HepG2 (cell line): ENCODE data around the gene LNX2. TPM values are rescaled to one million over a fixed set of nuclear protein-coding genes. Genes with fewer than 3 reads are reported as not detected.

ENCODE experiments used
- ATAC-seq: fragments of 200-7000 bp; cut with Tn5 transposase; 3 replicates; pipeline ENCODE4 v1.9.1; 2020; ENCODE audit warnings: mild to moderate bottlenecking, moderate library complexity
- BruUV-seq: library from RNA; stranded (reverse); fragments of 400-500 nt; replicated peaks from 2 replicates; lab custom pipeline; 2021; lab: Mats Ljungman, UMichigan
- CTCF ChIA-PET: fragments of 300-600 bp; formaldehyde crosslinking; extraction: SDS; loops from one replicate; lab custom pipeline; 2021; ENCODE audit warnings: low total read pairs, inconsistent platforms, low intra/inter-chr PET ratio; lab: Yijun Ruan, JAX
- POLR2A ChIA-PET: fragments of 350-600 bp; sonication (Branson Sonifier 250); formaldehyde crosslinking; loops from one replicate; lab custom pipeline; 2020; ENCODE audit warnings: antibody characterized with exemption, inconsistent platforms; lab: Yijun Ruan, JAX
- DNase-seq: peaks from one replicate; pipeline ENCODE4 v3.0.0-alpha.2; 2015; ENCODE audit warnings: low spot score
- FAIRE-seq: peaks from 3 replicates; lab custom pipeline; 2011; peaks lifted over from hg19 to GRCh38; lab: Jason Lieb, UNC
- H2AFZ ChIP-seq: one replicate; pipeline ENCODE4 v1.6.1; 2011; ENCODE audit warnings: low read length, inconsistent platforms
- H3K27ac ChIP-seq: fragments of 300-600 bp; 3 replicates; pipeline ENCODE4 v1.8.0; 2011; ENCODE audit warnings: mixed run types, mild to moderate bottlenecking, mixed read lengths, low read length, inconsistent platforms; ENCODE audit not compliant: insufficient read depth; ENCODE audit errors: extremely low read length
- H3K27me3 ChIP-seq, 2 experiments: fragments of 200-600 bp in 1 of 2; 2 replicates in 1 of 2; 3 replicates in 1 of 2; pipeline versions ENCODE4 v1.6.0 to v1.8.0; 2011; ENCODE audit warnings: low read length in 2 of 2, mild to moderate bottlenecking in 2 of 2, moderate library complexity in 2 of 2, inconsistent platforms in 1 of 2; ENCODE audit not compliant: insufficient read depth in 2 of 2, control insufficient read depth in 1 of 2
- H3K36me3 ChIP-seq, 2 experiments: fragments of 200-600 bp in 1 of 2; replicated peaks in 1 of 2; 2 replicates in 1 of 2; 3 replicates in 1 of 2; pipeline versions ENCODE4 v1.5.1 to v1.8.0; 2011; ENCODE audit warnings: low read length in 2 of 2, inconsistent platforms in 1 of 2; ENCODE audit not compliant: insufficient read depth in 2 of 2, control insufficient read depth in 1 of 2
- H3K4me1 ChIP-seq: 2 replicates; pipeline ENCODE4 v1.5.1; 2012; ENCODE audit warnings: low read length, inconsistent platforms; ENCODE audit not compliant: insufficient read depth
- H3K4me2 ChIP-seq: 2 replicates; pipeline ENCODE4 v1.6.0; 2011; ENCODE audit warnings: low read depth, low read length, inconsistent platforms
- H3K4me3 ChIP-seq, 3 experiments: fragments of 200-600 bp in 1 of 3; sonication (generic), shearing (Covaris generic) in 1 of 3; replicated peaks in 1 of 3; 2 replicates each; pipeline ENCODE4 v1.5.1; 2011 to 2016; ENCODE audit warnings: low read length in 3 of 3, inconsistent platforms in 2 of 3, low read depth in 2 of 3, mild to moderate bottlenecking in 2 of 3, control low read depth in 1 of 3, mixed read lengths in 1 of 3; ENCODE audit not compliant: insufficient read depth in 1 of 3
- H3K79me2 ChIP-seq: one replicate; pipeline ENCODE4 v1.6.1; 2011; ENCODE audit warnings: low read length, inconsistent platforms; ENCODE audit not compliant: insufficient read depth
- H3K9ac ChIP-seq: 2 replicates; pipeline ENCODE4 v1.6.0; 2011; ENCODE audit warnings: mild to moderate bottlenecking, low read depth, low read length, inconsistent platforms; ENCODE audit not compliant: insufficient read depth
- H3K9me3 ChIP-seq: 2 replicates; pipeline ENCODE4 v1.5.1; 2012; ENCODE audit warnings: mild to moderate bottlenecking, low read length
- H4K20me1 ChIP-seq: 2 replicates; pipeline ENCODE4 v1.6.0; 2011; ENCODE audit warnings: inconsistent platforms, mild to moderate bottlenecking, low read length, moderate library complexity; ENCODE audit not compliant: insufficient read depth
- ADNP ChIP-seq: sonication (generic); formaldehyde crosslinking; IDR thresholded peaks from 2 replicates; pipeline ENCODE4 v1.4.0; 2020; ENCODE audit warnings: missing genetic modification reagents
- GATAD1 ChIP-seq: IDR thresholded peaks from 2 replicates; pipeline ENCODE4 v1.6.1; 2016; ENCODE audit warnings: missing genetic modification reagents, missing compliant biosample characterization
- GZF1 ChIP-seq: sonication (generic); formaldehyde crosslinking; IDR thresholded peaks from 2 replicates; pipeline ENCODE4 v1.5.1; 2020; ENCODE audit warnings: mild to moderate bottlenecking, missing genetic modification reagents
- HMG20A ChIP-seq: IDR thresholded peaks from 2 replicates; pipeline ENCODE4 v1.6.1; 2016; ENCODE audit warnings: borderline replicate concordance
- HMGA1 ChIP-seq: sonication (generic); formaldehyde crosslinking; conservative IDR thresholded peaks from 2 replicates; pipeline ENCODE4 v1.4.0; 2020; ENCODE audit warnings: missing genetic modification reagents
- HNF4A ChIP-seq: sonication (generic); formaldehyde crosslinking; IDR thresholded peaks from 2 replicates; pipeline ENCODE4 v1.4.0; 2020; ENCODE audit warnings: missing genetic modification reagents
- MAFF ChIP-seq: IDR thresholded peaks from 2 replicates; pipeline ENCODE4 v1.6.1; 2011; ENCODE audit warnings: low read depth, low read length, improper control_type of control experiment
- MED8 ChIP-seq: sonication (generic); formaldehyde crosslinking; IDR thresholded peaks from 2 replicates; pipeline ENCODE4 v1.8.1; 2023; ENCODE audit warnings: mild to moderate bottlenecking, missing genetic modification reagents; ENCODE audit not compliant: insufficient replicate concordance
- SAFB2 ChIP-seq: sonication (generic); formaldehyde crosslinking; IDR thresholded peaks from 2 replicates; pipeline ENCODE4 v1.5.1; 2020; ENCODE audit warnings: missing genetic modification reagents, low read depth, mild to moderate bottlenecking, borderline replicate concordance
- SMARCC2 ChIP-seq: fragments of 450-650 bp; IDR thresholded peaks from 2 replicates; pipeline ENCODE4 v1.6.1; 2017; ENCODE audit warnings: antibody characterized with exemption, mild to moderate bottlenecking
- TCF7 ChIP-seq: sonication (generic); IDR thresholded peaks from 2 replicates; pipeline ENCODE4 v1.6.1; 2016; ENCODE audit warnings: antibody characterized with exemption, low read depth
- ZNF143 ChIP-seq: sonication (generic); formaldehyde crosslinking; IDR thresholded peaks from 2 replicates; pipeline ENCODE4 v1.4.0; 2020; ENCODE audit warnings: missing genetic modification reagents
- ZNF160 ChIP-seq: sonication (generic); formaldehyde crosslinking; IDR thresholded peaks from 2 replicates; pipeline ENCODE4 v1.8.0; 2022; ENCODE audit warnings: mild to moderate bottlenecking, inconsistent platforms, missing genetic modification reagents
- ZNF549 ChIP-seq: sonication (generic); formaldehyde crosslinking; IDR thresholded peaks from 2 replicates; pipeline ENCODE4 v1.5.0; 2020; ENCODE audit warnings: missing genetic modification reagents
- ZNF670 ChIP-seq: sonication (generic); formaldehyde crosslinking; IDR thresholded peaks from 2 replicates; pipeline ENCODE4 v1.8.0; 2022; ENCODE audit warnings: mild to moderate bottlenecking, missing genetic modification reagents, borderline replicate concordance
- WGBS: methylation state at CpG from one replicate; pipeline ENCODE4 v1.1.6; 2017; ENCODE audit warnings: low lambda C conversion rate; 5-methylcytosine and 5-hydroxymethylcytosine counted together
- in situ Hi-C: cut with HindIII; loops from 2 replicates; pipeline ENCODE4 v1.10.0; 2017; ENCODE audit warnings: low pct_unique_long_range_greater_than_20kb; ENCODE audit not compliant: extremely low pct_ligation_motif_present
- intact Hi-C: fragments of 100-400 bp; cut with micrococcal nuclease; formaldehyde crosslinking; loops from one replicate; pipeline ENCODE4 v1.10.0; 2022; ENCODE audit not compliant: unreplicated experiment
- polyA plus RNA-seq, 8 experiments: library from polyadenylated mRNA; depleted of rRNA in 3 of 8; stranded (reverse) in 7 of 8; unstranded in 1 of 8; fragments of >200 nt; fragmentation: Illumina TruSeq in 4 of 8; extraction: Trizol in 4 of 8; gene quantifications; 2 replicates each; pipeline versions ENCODE4 v1.2.1 to v1.2.3, GENCODE V29; 2011 to 2016; ENCODE audit warnings: low read depth in 4 of 8, missing spikeins in 1 of 8, mixed read lengths in 1 of 8; ENCODE audit not compliant: insufficient read depth in 1 of 8
- total RNA-seq, 5 experiments: library from RNA; depleted of rRNA; stranded (reverse); fragments of >200 nt; fragmentation: Illumina TruSeq; extraction: Trizol; gene quantifications; 2 replicates each; pipeline ENCODE4 v1.2.3, GENCODE V29; 2016; ENCODE audit warnings: low read depth in 1 of 5
- TF ChIP-seq, protein P1 (sequence below): IDR thresholded peaks from 2 replicates; pipeline ENCODE4 v1.6.1; 2016; ENCODE audit warnings: missing genetic modification reagents, missing compliant biosample characterization
- TF ChIP-seq, protein P2 (sequence below): IDR thresholded peaks from 2 replicates; pipeline ENCODE4 v1.6.1; 2016
- TF ChIP-seq, protein P3 (sequence below): sonication (generic); formaldehyde crosslinking; IDR thresholded peaks from 2 replicates; pipeline ENCODE4 v1.4.0; 2020; ENCODE audit warnings: mild to moderate bottlenecking, missing genetic modification reagents, borderline replicate concordance
- TF ChIP-seq, protein P4 (sequence below): sonication (generic); formaldehyde crosslinking; IDR thresholded peaks from 2 replicates; pipeline ENCODE4 v1.5.1; 2020; ENCODE audit warnings: missing genetic modification reagents, mild to moderate bottlenecking, borderline replicate concordance

Gene LNX2
- total and polyA plus RNA-seq, 2 of the 13 experiments (the other 11 are each of a cell fraction or from before 2014, with no cell fraction given) = 9.2 to 9.7 TPM

DNA sequence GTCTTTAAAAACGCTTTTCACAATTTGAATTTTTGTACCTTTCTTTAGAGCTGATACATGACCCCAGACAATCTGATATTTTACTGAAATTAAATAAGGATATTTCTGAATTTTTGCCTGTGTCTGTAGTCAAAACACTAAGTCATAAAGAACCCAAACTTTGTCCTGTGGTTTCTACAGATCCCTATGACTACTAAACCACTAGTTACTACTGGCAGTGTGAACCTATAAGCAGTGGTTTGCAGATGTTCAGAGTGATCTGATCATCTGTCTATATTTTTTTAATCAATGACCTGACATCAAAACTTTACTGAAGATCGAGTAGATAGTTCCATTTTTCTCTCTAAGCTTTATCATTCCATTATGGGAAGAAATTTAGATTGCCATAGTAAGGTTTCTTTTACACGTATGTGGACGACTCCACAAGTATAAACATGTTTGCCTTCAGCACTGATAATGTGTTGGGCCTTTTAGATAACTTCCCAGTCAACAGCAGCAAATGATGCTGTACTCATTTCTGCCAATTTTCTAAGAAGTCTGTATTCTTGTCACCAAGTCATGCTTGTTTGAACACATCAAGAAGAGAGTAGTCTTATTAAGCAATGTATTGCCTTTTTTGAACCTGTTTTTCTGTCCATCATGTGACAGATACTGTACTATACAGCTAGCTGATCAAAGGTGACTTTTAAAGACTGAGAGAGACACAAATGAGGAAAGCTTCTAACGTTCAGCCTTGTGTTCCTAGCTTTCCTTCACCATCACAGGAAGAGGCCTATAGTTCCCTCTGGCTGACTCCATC lies 23.2 kb upstream of the LNX2 start:
- BruUV-seq = no TSS peak
- Histone ChIP-seq H2AFZ (no peak overlapping the region), H3K4me2 (peak overlapping the region; percentile 10; the same call in 1 of the 2 replicates), H3K79me2 (peaks cover 37% of the 10 kb centered on the region), H3K9me3 (no peaks in the 10 kb centered on the region), H3K36me3 (peaks cover 0 to 5% of the 10 kb centered on the region in 2 experiments; a peak in 1 of 5 replicates), H4K20me1 (no peaks in the 10 kb centered on the region), H3K27ac (peak overlapping the region; percentile 86), H3K4me1 (peaks cover 67% of the 10 kb centered on the region), H3K27me3 (no peaks in the 10 kb centered on the region), H3K9ac (no peak overlapping the region), H3K4me3 (no peak overlapping the region)
- DNase-seq (no peak), ATAC-seq (no peak), FAIRE-seq (no peak)
- 75% methylated on average over 5 of the region's 5 CpGs for WGBS
- intact Hi-C loops (no loop called here), in situ Hi-C loops (no loop called here)
- CTCF ChIA-PET = no interaction called here
- POLR2A ChIA-PET = interaction anchor here (1.6 to 2.8 kb wide), 2 partner anchors 18 to 26 kb away, joined by 3 to 16 read pairs; no protein-coding TSS in a partner anchor
- TF ChIP-seq, protein P1, sequence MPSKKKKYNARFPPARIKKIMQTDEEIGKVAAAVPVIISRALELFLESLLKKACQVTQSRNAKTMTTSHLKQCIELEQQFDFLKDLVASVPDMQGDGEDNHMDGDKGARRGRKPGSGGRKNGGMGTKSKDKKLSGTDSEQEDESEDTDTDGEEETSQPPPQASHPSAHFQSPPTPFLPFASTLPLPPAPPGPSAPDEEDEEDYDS (CRISPR knock-in tag) = 0 out of 2 replicates have a peak, but pooled peaks have one; percentile 9
- TF ChIP-seq GZF1 (CRISPR knock-in tag) (no peak), GATAD1 (CRISPR knock-in tag) (no peak), HNF4A (CRISPR knock-in tag) (peak; percentile 29; the same call in 1 of the 2 replicates), ADNP (no peak), SAFB2 (CRISPR knock-in tag) (no peak), HMGA1 (no peak), ZNF160 (CRISPR knock-in tag) (no peak), TCF7 (no peak), ZNF549 (CRISPR knock-in tag) (no peak), MED8 (CRISPR knock-in tag) (no peak), HMG20A (CRISPR knock-in tag) (no peak), MAFF (no peak), SMARCC2 (no peak), ZNF670 (CRISPR knock-in tag) (no peak), ZNF143 (CRISPR knock-in tag) (no peak)
- TF ChIP-seq, protein P2, sequence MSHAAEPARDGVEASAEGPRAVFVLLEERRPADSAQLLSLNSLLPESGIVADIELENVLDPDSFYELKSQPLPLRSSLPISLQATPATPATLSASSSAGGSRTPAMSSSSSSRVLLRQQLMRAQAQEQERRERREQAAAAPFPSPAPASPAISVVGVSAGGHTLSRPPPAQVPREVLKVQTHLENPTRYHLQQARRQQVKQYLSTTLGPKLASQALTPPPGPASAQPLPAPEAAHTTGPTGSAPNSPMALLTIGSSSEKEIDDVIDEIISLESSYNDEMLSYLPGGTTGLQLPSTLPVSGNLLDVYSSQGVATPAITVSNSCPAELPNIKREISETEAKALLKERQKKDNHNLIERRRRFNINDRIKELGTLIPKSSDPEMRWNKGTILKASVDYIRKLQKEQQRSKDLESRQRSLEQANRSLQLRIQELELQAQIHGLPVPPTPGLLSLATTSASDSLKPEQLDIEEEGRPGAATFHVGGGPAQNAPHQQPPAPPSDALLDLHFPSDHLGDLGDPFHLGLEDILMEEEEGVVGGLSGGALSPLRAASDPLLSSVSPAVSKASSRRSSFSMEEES (CRISPR knock-in tag) = peak; percentile 66; the same call in 1 of the 2 replicates
- TF ChIP-seq, protein P3, sequence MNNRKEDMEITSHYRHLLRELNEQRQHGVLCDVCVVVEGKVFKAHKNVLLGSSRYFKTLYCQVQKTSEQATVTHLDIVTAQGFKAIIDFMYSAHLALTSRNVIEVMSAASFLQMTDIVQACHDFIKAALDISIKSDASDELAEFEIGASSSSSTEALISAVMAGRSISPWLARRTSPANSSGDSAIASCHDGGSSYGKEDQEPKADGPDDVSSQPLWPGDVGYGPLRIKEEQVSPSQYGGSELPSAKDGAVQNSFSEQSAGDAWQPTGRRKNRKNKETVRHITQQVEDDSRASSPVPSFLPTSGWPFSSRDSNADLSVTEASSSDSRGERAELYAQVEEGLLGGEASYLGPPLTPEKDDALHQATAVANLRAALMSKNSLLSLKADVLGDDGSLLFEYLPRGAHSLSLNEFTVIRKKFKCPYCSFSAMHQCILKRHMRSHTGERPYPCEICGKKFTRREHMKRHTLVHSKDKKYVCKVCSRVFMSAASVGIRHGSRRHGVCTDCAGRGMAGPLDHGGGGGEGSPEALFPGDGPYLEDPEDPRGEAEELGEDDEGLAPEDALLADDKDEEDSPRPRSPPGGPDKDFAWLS (CRISPR knock-in tag) = no peak
- TF ChIP-seq, protein P4, sequence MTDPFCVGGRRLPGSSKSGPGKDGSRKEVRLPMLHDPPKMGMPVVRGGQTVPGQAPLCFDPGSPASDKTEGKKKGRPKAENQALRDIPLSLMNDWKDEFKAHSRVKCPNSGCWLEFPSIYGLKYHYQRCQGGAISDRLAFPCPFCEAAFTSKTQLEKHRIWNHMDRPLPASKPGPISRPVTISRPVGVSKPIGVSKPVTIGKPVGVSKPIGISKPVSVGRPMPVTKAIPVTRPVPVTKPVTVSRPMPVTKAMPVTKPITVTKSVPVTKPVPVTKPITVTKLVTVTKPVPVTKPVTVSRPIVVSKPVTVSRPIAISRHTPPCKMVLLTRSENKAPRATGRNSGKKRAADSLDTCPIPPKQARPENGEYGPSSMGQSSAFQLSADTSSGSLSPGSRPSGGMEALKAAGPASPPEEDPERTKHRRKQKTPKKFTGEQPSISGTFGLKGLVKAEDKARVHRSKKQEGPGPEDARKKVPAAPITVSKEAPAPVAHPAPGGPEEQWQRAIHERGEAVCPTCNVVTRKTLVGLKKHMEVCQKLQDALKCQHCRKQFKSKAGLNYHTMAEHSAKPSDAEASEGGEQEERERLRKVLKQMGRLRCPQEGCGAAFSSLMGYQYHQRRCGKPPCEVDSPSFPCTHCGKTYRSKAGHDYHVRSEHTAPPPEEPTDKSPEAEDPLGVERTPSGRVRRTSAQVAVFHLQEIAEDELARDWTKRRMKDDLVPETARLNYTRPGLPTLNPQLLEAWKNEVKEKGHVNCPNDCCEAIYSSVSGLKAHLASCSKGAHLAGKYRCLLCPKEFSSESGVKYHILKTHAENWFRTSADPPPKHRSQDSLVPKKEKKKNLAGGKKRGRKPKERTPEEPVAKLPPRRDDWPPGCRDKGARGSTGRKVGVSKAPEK (CRISPR knock-in tag) = no peak
